ENCODE data around the gene TRPV3.

The TRPV3 gene

DNA sequence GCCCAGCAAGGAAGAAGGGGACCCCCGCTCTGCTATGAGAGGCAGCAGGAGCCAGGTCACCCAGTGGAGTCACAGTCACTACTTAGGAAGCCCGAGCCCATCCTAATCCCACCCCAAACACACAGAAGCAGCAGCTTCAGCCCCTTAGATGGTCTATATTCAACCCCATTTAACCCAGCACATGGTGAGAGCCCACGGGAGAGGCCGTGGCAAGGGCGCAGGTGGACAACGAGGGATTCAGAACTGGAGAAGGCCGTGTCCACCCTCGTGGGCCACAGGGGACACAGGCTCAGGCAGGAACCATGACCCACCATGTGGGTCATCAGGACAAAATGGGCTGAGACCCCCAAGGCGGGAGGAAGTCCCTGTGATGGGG, 1.6 kb upstream of the TRPV3 start:
- ATAC-seq (ENCODE audit: low read depth): no peak
- peak overlapping the region; percentile 69 for H3K27ac ChIP-seq (ENCODE audit: poor library complexity, severe bottlenecking)
- DNase-seq (ENCODE audit: low spot score): no peak
- peaks cover 21% of the 10 kb centered on the region for H3K4me1 ChIP-seq (ENCODE audit: insufficient read depth, poor library complexity, severe bottlenecking)
- no peaks in the 10 kb centered on the region for H3K27me3 ChIP-seq (ENCODE audit: insufficient read depth, poor library complexity, severe bottlenecking)
- TF ChIP-seq, protein P1, sequence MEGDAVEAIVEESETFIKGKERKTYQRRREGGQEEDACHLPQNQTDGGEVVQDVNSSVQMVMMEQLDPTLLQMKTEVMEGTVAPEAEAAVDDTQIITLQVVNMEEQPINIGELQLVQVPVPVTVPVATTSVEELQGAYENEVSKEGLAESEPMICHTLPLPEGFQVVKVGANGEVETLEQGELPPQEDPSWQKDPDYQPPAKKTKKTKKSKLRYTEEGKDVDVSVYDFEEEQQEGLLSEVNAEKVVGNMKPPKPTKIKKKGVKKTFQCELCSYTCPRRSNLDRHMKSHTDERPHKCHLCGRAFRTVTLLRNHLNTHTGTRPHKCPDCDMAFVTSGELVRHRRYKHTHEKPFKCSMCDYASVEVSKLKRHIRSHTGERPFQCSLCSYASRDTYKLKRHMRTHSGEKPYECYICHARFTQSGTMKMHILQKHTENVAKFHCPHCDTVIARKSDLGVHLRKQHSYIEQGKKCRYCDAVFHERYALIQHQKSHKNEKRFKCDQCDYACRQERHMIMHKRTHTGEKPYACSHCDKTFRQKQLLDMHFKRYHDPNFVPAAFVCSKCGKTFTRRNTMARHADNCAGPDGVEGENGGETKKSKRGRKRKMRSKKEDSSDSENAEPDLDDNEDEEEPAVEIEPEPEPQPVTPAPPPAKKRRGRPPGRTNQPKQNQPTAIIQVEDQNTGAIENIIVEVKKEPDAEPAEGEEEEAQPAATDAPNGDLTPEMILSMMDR (IDR thresholded peaks at IDR 0.05; ENCODE audit: poor library complexity, severe bottlenecking): no peak
- no peaks in the 10 kb centered on the region for H3K36me3 ChIP-seq (ENCODE audit: low read depth)
- H3K4me3 ChIP-seq (ENCODE audit: severe bottlenecking): no peak overlapping the region
- H3K9me3 ChIP-seq (ENCODE audit: severe bottlenecking): no peaks in the 10 kb centered on the region

DNA sequence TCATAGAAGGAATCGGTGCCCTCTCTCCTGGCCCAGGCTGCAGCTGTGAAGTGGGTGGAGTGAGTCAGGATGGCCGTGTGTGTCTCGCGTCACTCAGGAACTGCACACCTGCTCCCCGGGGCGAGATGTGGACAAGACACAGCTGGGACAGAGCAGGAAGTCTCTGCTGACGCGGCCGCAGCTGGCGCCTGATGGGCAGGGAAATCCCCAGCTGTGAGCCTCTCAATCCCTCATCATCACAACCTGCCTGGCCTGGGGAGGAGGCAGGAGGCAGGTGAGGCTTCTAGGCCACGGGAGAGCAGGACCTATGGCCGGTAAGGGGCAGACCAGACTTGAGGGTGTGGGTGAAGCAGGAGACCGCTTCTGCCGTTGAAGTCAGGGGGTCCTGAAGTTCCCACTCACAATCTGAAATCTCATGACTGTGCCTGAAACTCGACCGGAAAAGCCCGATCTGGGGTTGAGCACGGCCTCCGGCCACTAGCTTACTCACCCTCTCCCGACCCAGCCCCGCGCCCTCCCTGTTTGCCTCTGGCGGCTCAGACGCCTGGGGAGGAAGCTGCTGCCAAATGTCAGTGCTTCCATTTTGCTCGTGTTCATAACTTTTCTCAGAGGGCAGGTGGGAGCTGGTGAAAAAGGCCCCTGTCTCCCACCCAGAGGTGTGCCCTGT, 1.1 kb upstream of the TRPV3 start:
- Histone ChIP-seq H3K9me3 (ENCODE audit: severe bottlenecking) (no peaks in the 10 kb centered on the region), H3K27ac (ENCODE audit: poor library complexity, severe bottlenecking) (peak overlapping the region; percentile 69), H3K4me3 (ENCODE audit: severe bottlenecking) (no peak overlapping the region), H3K36me3 (ENCODE audit: low read depth) (no peaks in the 10 kb centered on the region), H3K27me3 (ENCODE audit: insufficient read depth, poor library complexity, severe bottlenecking) (no peaks in the 10 kb centered on the region), H3K4me1 (ENCODE audit: insufficient read depth, poor library complexity, severe bottlenecking) (peaks cover 21% of the 10 kb centered on the region)
- DNase-seq (ENCODE audit: low spot score): peak; percentile 86
- ATAC-seq (ENCODE audit: low read depth): peak; percentile 91
- TF ChIP-seq, protein P1 (IDR thresholded peaks at IDR 0.05; ENCODE audit: poor library complexity, severe bottlenecking): no peak

GRCh38 chr17:3556916-3557767, 470 bp downstream of the TRPV3 start:
- H3K4me3 ChIP-seq (ENCODE audit: severe bottlenecking): no peak overlapping the region
- H3K4me1 ChIP-seq (ENCODE audit: insufficient read depth, poor library complexity, severe bottlenecking): peaks cover 16% of the 10 kb centered on the region
- TF ChIP-seq, protein P1 (IDR thresholded peaks at IDR 0.05; ENCODE audit: poor library complexity, severe bottlenecking): no peak
- no peak overlapping the region for H3K27ac ChIP-seq (ENCODE audit: poor library complexity, severe bottlenecking)
- H3K27me3 ChIP-seq (ENCODE audit: insufficient read depth, poor library complexity, severe bottlenecking): no peaks in the 10 kb centered on the region
- no peaks in the 10 kb centered on the region for H3K36me3 ChIP-seq (ENCODE audit: low read depth)
- H3K9me3 ChIP-seq (ENCODE audit: severe bottlenecking): no peaks in the 10 kb centered on the region
- ATAC-seq (ENCODE audit: low read depth): no peak
- DNase-seq (ENCODE audit: low spot score): no peak

GRCh38 chr17:3556239-3556915, 1.2 kb downstream of the TRPV3 start:
- H3K27ac ChIP-seq (ENCODE audit: poor library complexity, severe bottlenecking): no peak overlapping the region
- no peaks in the 10 kb centered on the region for H3K36me3 ChIP-seq (ENCODE audit: low read depth)
- H3K9me3 ChIP-seq (ENCODE audit: severe bottlenecking): no peaks in the 10 kb centered on the region
- no peaks in the 10 kb centered on the region for H3K27me3 ChIP-seq (ENCODE audit: insufficient read depth, poor library complexity, severe bottlenecking)
- no peak overlapping the region for H3K4me3 ChIP-seq (ENCODE audit: severe bottlenecking)
- TF ChIP-seq, protein P1 (IDR thresholded peaks at IDR 0.05; ENCODE audit: poor library complexity, severe bottlenecking): no peak
- peaks cover 16% of the 10 kb centered on the region for H3K4me1 ChIP-seq (ENCODE audit: insufficient read depth, poor library complexity, severe bottlenecking)
- ATAC-seq (ENCODE audit: low read depth) (no peak), DNase-seq (ENCODE audit: low spot score) (peak; percentile 51)
